GM19324 (cell line): ENCODE results near the gene SLCO2B1.
A peak's percentile ranks its signal among the peaks of the same experiment; 100 is the strongest.

Source experiments
- ATAC-seq: cut with Tn5 transposase; IDR thresholded peaks from one replicate; pipeline ENCODE4 v1.9.1; 2021; ENCODE audit warnings: mild to moderate bottlenecking, moderate library complexity; ENCODE audit not compliant: unreplicated experiment, low FRiP score

The SLCO2B1 gene

DNA sequence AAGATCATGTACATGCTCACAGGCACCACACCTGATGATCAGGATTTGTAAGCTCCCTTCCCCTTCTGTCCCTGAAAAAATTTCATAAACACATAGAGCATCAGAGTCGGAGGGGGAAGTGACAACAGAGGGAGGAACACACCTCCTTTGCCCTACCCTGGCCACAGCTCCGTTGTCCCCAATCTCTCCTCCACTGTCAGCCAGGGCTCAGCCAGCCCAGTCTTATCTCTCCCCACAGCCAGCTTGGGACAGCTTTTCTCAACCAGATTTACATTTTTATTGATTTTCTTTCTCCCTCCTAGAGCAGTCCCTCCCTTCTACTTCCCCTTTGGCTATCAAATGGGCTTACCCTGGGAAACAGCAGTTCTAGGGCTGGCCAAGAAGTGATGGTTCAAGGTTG is 57.5 kb downstream of the SLCO2B1 start:
- ATAC-seq, result no peak

- no peak for ATAC-seq
Measured at GRCh38 chr11:75212411-75212810, 61.5 kb downstream of the SLCO2B1 start.

GRCh38 chr11:75214411-75214821 is 63.5 kb downstream of the SLCO2B1 start:
- ATAC-seq, result no peak

- ATAC-seq, result no peak
Measured at GRCh38 chr11:75214843-75215242, 63.9 kb downstream of the SLCO2B1 start.

DNA sequence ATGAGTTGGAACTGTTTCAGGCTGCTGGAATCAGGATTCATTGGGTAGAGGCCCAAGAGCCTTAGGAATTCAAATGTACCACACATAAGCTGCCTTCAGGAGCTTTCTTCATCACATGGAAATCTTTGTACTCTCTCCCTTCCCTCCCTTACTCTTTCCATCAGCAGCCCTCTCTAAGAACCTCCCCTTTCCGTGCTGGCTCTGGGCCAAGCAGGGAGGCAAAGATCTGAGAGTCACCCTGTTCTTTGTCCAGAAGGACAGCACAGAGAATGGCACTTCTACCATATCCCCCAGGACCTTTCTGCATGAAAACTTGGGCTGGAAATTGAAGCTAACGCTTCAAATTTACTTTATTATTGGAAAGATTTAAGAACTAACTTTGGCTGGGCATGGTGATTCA is 69.0 kb downstream of the SLCO2B1 start:
- no peak for ATAC-seq

- no peak for ATAC-seq
Measured at GRCh38 chr11:75223954-75224643, 73.2 kb downstream of the SLCO2B1 start.

DNA sequence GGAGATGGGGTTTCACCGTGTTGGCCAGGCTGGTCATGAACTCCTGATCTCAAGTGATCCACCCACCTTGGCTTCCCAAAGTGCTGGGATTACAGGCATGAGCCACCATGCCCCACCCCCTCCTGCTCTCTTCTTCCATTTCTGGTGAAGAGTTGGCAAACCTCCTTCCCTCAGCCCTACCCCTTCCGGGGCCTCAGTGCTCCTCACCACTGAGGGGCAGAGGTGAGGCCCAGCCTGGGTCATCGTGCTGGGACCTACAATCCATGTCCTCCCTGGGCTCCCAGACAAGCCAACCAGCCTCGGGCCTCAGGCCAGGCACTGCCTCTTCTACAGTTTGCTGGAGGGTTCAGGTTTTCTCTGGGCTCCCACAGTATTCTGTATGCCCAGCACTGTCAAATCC is 74.9 kb downstream of the SLCO2B1 start:
- ATAC-seq, result no peak

GRCh38 chr11:75229466-75229865 is 78.6 kb downstream of the SLCO2B1 start:
- no peak for ATAC-seq

GRCh38 chr11:75230621-75231020 is 79.7 kb downstream of the SLCO2B1 start:
- no peak for ATAC-seq

GRCh38 chr11:75233754-75234172 is 82.9 kb downstream of the SLCO2B1 start:
- no peak for ATAC-seq

- ATAC-seq, result no peak
Measured at GRCh38 chr11:75236062-75236461, 85.2 kb downstream of the SLCO2B1 start.

DNA sequence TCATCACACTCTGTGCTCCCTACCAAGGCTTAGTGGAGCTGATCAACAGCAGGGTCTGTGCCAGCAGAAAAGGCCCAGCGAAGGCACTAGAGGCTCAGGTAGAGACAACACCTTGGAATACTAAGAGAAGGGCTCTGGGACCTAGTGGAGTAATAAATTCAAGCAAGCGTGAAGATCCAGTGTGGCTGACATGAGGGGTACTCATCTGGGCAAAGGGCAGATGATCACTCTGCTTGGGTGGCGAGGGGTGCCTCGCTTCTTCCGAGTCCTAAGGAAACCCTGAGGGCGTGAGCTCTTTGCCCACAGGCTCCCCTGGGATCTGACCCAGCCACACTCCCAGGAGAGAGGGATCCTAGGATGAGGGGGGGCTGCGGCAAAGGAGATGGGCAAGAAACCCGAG is 86.1 kb downstream of the SLCO2B1 start:
- no peak for ATAC-seq

GRCh38 chr11:75238595-75239440 is 87.9 kb downstream of the SLCO2B1 start:
- no peak for ATAC-seq

DNA sequence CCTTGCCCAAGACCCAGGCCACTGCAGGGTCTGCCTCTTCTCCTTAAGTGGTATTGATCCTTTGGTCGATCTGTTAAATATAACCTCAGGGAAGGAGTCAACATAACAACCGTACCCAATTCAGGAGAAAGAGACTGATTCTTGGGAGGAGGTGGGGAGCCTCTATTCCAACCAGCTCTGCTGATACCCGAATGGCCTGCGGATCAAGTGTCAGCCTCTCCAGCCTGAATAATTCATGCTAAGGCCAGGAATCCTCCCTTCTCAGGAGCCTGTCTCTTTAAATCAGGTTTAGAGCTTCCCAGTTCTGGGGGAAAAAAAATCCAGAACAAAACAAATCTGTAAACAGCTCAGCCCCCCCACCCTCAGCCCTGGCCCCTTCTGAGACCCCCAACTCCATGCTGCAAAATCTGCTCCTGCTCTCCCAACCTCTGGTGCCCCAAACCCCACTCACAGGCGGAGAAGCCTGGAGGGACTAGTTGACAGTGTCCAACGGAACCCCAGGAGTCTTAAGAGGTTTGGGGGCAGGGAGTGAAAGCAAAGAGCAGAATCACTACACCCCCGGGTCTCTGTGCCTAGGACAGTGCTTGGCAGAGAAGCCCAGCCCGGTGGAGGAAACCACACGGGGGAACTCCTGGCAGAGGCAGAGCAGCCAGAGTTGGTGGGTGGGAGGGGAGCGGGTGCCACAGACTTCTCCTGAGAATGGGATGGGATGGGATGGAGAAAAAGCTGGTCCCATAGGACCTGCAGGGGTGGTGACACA is 88.8 kb downstream of the SLCO2B1 start:
- no peak for ATAC-seq

GRCh38 chr11:75240311-75241035 is 89.6 kb downstream of the SLCO2B1 start, which contains the start of gene TPBGL:
Gene TPBGL, plus strand, starts transcription at chr11:75240774. Its CDS starts 276 bp downstream, at chr11:75241050.
- ATAC-seq, result no peak

- ATAC-seq, result peak; percentile 80
Measured at GRCh38 chr11:75241036-75241905, 90.4 kb downstream of the SLCO2B1 start.

DNA sequence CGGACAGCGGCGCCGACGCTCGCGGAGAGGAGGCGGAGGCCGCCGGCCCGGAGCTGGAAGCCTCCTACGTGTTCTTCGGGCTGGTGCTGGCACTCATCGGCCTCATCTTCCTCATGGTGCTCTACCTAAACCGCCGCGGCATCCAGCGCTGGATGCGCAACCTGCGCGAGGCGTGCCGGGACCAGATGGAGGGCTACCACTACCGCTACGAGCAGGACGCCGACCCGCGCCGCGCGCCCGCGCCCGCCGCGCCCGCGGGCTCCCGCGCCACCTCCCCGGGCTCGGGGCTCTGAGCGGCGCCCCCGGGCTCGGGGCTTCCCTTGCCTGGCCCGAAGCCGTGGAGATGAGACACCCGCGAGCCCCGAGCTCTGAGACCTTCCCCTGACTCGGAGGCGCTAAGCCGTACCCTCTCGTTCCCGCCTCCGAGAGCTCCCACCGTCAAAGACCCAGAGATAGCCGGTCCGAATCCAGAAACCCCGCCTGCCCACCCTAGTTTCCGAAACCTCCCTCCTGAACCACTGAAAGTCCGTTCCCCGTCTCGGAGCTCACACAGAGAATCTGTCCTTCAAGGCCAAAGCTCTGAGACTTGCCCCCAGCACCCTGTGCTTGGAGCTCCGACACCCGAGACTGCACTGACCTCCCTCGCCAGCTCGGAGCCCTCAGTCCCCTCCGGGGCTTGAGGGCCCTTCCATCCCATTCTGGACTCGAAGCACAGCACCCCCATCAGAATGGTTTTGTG is 91.2 kb downstream of the SLCO2B1 start:
- no peak for ATAC-seq

GRCh38 chr11:75242722-75243600 is 92.1 kb downstream of the SLCO2B1 start:
- ATAC-seq, result no peak
